ENCODE measurements around the gene CTNNA3.

The CTNNA3 gene

DNA sequence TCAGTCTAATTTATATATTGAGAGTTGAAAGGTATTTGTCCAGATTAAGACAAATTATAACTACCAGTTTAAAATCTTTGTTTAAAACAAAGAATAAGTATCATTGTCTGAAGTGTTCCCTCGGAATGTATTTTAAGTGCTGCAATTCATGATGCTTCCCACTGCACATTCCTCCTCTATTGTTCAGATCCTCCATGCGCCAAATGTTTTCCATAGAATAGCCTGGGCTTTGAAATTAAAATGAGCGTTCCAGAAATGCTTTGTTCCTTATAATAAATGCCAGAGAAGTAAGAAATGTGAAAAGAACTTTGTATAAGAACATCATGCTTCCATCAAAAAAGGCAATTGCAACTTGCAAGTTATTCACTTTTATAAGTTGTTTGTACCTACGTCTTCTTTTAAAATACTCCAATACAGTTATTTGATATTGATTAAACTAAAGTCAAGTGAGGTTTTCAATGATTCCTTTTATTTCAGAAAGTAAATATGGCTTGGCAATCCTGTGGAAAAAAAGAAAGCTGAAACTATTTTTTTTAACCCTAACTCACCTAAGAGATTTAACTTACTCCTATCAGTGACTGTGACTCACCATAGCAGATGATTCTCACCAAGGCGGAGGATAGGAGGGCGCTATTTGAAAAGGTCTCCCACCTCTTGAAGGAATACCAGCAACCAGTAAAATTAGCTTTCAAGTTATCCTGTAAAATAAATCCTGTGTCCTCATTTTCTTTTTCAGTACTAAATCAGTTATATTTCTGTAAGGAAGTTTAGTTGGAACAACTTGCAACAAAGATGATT, 85.8 kb downstream of the CTNNA3 start:
- DNase-seq, result no peak
- Histone ChIP-seq H3K4me1 (ENCODE audit: control insufficient read depth, insufficient read depth, low read length, poor library complexity, severe bottlenecking) (peaks cover 18% of the 10 kb centered on the region), H3K27me3 (replicated peaks; ENCODE audit: control insufficient read depth, insufficient read depth, low read length, poor library complexity, severe bottlenecking) (no peaks in the 10 kb centered on the region), H3K27ac (ENCODE audit: insufficient read depth, low read length, poor library complexity, severe bottlenecking) (no peak overlapping the region), H3K4me3 (ENCODE audit: insufficient read depth, low read depth, low read length, poor library complexity, severe bottlenecking) (no peak overlapping the region), H3K9me3 (ENCODE audit: control insufficient read depth, low read length) (no peaks in the 10 kb centered on the region), H3K36me3 (ENCODE audit: control insufficient read depth, insufficient read depth, low read length) (no peaks in the 10 kb centered on the region)

DNA sequence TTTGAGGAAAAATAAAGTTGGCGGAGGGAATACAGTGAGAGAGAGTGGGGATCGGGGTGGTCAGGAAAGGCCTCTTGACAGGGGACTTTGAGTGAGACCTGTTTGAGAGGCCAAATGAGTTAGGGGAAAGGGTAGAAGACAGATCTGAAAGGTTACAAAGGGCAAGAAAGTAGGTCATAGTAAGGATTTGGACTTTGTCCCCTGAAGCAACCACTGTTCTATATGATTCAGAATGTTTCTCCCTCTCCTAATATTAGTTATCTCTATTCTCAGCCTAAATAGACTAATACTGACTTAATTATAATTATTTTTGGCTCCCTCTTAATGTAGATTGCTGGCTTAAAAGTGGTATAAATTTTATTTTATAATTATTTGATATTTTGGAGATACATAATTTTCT, 88.0 kb downstream of the CTNNA3 start:
- Histone ChIP-seq H3K9me3 (ENCODE audit: control insufficient read depth, low read length) (no peaks in the 10 kb centered on the region), H3K36me3 (ENCODE audit: control insufficient read depth, insufficient read depth, low read length) (no peaks in the 10 kb centered on the region), H3K4me1 (ENCODE audit: control insufficient read depth, insufficient read depth, low read length, poor library complexity, severe bottlenecking) (peaks cover 12% of the 10 kb centered on the region), H3K4me3 (ENCODE audit: insufficient read depth, low read depth, low read length, poor library complexity, severe bottlenecking) (no peak overlapping the region), H3K27ac (ENCODE audit: insufficient read depth, low read length, poor library complexity, severe bottlenecking) (no peak overlapping the region), H3K27me3 (replicated peaks; ENCODE audit: control insufficient read depth, insufficient read depth, low read length, poor library complexity, severe bottlenecking) (no peaks in the 10 kb centered on the region)
- no peak for DNase-seq

DNA sequence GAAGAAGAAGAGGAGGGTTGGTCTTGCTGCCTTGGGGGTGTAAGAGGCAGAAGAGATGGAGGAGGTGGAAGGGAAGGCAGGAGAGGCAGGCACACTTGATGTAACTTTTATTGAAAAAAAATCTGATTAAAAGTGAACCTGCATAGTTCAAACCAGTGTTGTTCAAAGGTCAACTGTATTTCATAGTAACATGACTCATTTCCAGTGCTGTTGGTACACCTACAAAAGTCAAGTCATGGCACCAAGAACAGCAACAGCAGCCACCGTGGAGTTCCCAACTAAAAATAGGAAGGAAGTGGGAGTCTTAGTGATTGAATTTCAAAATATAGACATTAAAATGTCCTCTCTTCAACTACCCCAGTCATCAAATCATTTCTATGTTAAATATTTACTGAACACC, 88.5 kb downstream of the CTNNA3 start:
- H3K36me3 ChIP-seq (ENCODE audit: control insufficient read depth, insufficient read depth, low read length), result no peaks in the 10 kb centered on the region
- no peaks in the 10 kb centered on the region for H3K27me3 ChIP-seq (replicated peaks; ENCODE audit: control insufficient read depth, insufficient read depth, low read length, poor library complexity, severe bottlenecking)
- H3K9me3 ChIP-seq (ENCODE audit: control insufficient read depth, low read length), result no peaks in the 10 kb centered on the region
- H3K27ac ChIP-seq (ENCODE audit: insufficient read depth, low read length, poor library complexity, severe bottlenecking), result no peak overlapping the region
- H3K4me3 ChIP-seq (ENCODE audit: insufficient read depth, low read depth, low read length, poor library complexity, severe bottlenecking), result no peak overlapping the region
- peaks cover 10% of the 10 kb centered on the region for H3K4me1 ChIP-seq (ENCODE audit: control insufficient read depth, insufficient read depth, low read length, poor library complexity, severe bottlenecking)
- no peak for DNase-seq

- no peaks in the 10 kb centered on the region for H3K27me3 ChIP-seq (replicated peaks; ENCODE audit: control insufficient read depth, insufficient read depth, low read length, poor library complexity, severe bottlenecking)
- H3K36me3 ChIP-seq (ENCODE audit: control insufficient read depth, insufficient read depth, low read length), result no peaks in the 10 kb centered on the region
- no peak overlapping the region for H3K4me3 ChIP-seq (ENCODE audit: insufficient read depth, low read depth, low read length, poor library complexity, severe bottlenecking)
- H3K27ac ChIP-seq (ENCODE audit: insufficient read depth, low read length, poor library complexity, severe bottlenecking), result no peak overlapping the region
- H3K9me3 ChIP-seq (ENCODE audit: control insufficient read depth, low read length), result no peaks in the 10 kb centered on the region
- H3K4me1 ChIP-seq (ENCODE audit: control insufficient read depth, insufficient read depth, low read length, poor library complexity, severe bottlenecking), result peaks cover under 1% of the 10 kb centered on the region
- no peak for DNase-seq
Measured at GRCh38 chr10:67606572-67606971, 89.4 kb downstream of the CTNNA3 start.

DNA sequence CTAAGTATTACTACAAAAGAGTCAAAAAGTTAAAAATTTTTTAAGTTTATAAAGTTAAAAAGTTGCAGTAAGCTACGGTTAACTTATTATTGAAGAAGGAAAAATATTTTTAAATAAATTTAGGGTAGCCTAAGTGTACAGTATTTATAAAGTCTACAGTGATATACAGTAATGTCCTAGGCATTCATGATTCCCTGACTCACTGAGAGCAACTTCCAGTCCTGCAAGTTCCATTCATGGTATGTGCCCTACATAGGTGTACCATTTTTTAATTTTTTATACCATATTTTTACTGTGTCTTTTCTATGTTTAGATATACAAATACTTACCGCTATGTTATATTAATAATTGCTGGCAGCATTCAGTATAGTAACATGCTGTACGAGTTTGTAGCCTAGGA, 92.3 kb downstream of the CTNNA3 start:
- H3K36me3 ChIP-seq (ENCODE audit: control insufficient read depth, insufficient read depth, low read length), result no peaks in the 10 kb centered on the region
- no peak for DNase-seq
- no peaks in the 10 kb centered on the region for H3K27me3 ChIP-seq (replicated peaks; ENCODE audit: control insufficient read depth, insufficient read depth, low read length, poor library complexity, severe bottlenecking)
- H3K9me3 ChIP-seq (ENCODE audit: control insufficient read depth, low read length), result no peaks in the 10 kb centered on the region
- H3K4me3 ChIP-seq (ENCODE audit: insufficient read depth, low read depth, low read length, poor library complexity, severe bottlenecking), result no peak overlapping the region
- no peak overlapping the region for H3K27ac ChIP-seq (ENCODE audit: insufficient read depth, low read length, poor library complexity, severe bottlenecking)
- no peaks in the 10 kb centered on the region for H3K4me1 ChIP-seq (ENCODE audit: control insufficient read depth, insufficient read depth, low read length, poor library complexity, severe bottlenecking)

- no peak for DNase-seq
- H3K36me3 ChIP-seq (ENCODE audit: control insufficient read depth, insufficient read depth, low read length), result no peaks in the 10 kb centered on the region
- no peaks in the 10 kb centered on the region for H3K9me3 ChIP-seq (ENCODE audit: control insufficient read depth, low read length)
- H3K27ac ChIP-seq (ENCODE audit: insufficient read depth, low read length, poor library complexity, severe bottlenecking), result no peak overlapping the region
- no peak overlapping the region for H3K4me3 ChIP-seq (ENCODE audit: insufficient read depth, low read depth, low read length, poor library complexity, severe bottlenecking)
- no peaks in the 10 kb centered on the region for H3K4me1 ChIP-seq (ENCODE audit: control insufficient read depth, insufficient read depth, low read length, poor library complexity, severe bottlenecking)
- H3K27me3 ChIP-seq (replicated peaks; ENCODE audit: control insufficient read depth, insufficient read depth, low read length, poor library complexity, severe bottlenecking), result no peaks in the 10 kb centered on the region
Measured at GRCh38 chr10:67603086-67603485, 92.9 kb downstream of the CTNNA3 start.

- DNase-seq, result no peak
- Histone ChIP-seq H3K9me3 (ENCODE audit: control insufficient read depth, low read length) (no peaks in the 10 kb centered on the region), H3K36me3 (ENCODE audit: control insufficient read depth, insufficient read depth, low read length) (no peaks in the 10 kb centered on the region), H3K27me3 (replicated peaks; ENCODE audit: control insufficient read depth, insufficient read depth, low read length, poor library complexity, severe bottlenecking) (no peaks in the 10 kb centered on the region), H3K4me1 (ENCODE audit: control insufficient read depth, insufficient read depth, low read length, poor library complexity, severe bottlenecking) (no peaks in the 10 kb centered on the region), H3K27ac (ENCODE audit: insufficient read depth, low read length, poor library complexity, severe bottlenecking) (no peak overlapping the region), H3K4me3 (ENCODE audit: insufficient read depth, low read depth, low read length, poor library complexity, severe bottlenecking) (no peak overlapping the region)
Measured at GRCh38 chr10:67602268-67602950, 93.6 kb downstream of the CTNNA3 start.

DNA sequence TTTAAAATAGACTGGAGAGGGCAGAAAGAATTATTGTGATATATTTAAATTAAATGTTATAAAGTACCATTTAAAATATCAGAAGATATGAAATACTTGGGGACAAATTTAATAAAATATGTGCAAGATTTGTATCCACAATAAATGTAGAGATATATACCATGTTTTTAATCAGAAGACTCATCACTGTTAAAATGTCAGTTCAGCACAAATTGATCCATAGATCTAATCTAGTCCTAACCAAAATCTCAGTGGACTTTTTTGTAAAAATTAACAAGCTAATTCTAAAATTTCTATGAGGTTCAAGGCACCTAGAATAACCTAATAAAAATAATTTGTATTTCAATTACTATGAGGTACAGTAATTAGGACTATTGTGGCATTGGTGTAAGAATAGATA, 96.4 kb downstream of the CTNNA3 start:
- H3K36me3 ChIP-seq (ENCODE audit: control insufficient read depth, insufficient read depth, low read length), result no peaks in the 10 kb centered on the region
- H3K9me3 ChIP-seq (ENCODE audit: control insufficient read depth, low read length), result no peaks in the 10 kb centered on the region
- no peak overlapping the region for H3K4me3 ChIP-seq (ENCODE audit: insufficient read depth, low read depth, low read length, poor library complexity, severe bottlenecking)
- no peak overlapping the region for H3K27ac ChIP-seq (ENCODE audit: insufficient read depth, low read length, poor library complexity, severe bottlenecking)
- no peak for DNase-seq
- H3K4me1 ChIP-seq (ENCODE audit: control insufficient read depth, insufficient read depth, low read length, poor library complexity, severe bottlenecking), result no peaks in the 10 kb centered on the region
- H3K27me3 ChIP-seq (replicated peaks; ENCODE audit: control insufficient read depth, insufficient read depth, low read length, poor library complexity, severe bottlenecking), result no peaks in the 10 kb centered on the region

DNA sequence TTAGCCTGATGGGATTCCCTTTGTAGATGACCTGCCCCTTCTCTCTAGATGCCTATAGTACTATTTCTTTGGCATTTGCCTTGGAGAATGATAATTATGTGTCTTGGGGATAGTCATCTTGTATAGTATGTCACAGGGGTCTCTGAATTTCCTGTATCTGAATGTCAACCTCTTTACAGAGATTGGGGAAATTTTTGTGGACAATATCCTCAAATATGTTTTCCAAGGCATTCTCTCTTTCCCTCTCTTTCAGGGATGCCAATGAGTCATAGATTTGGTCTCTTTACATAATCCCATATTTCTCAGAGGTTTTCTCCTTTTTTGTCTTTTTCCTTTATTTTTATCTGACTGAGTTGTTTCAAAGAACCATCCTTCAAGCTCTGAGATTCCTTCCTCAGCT, 99.4 kb downstream of the CTNNA3 start:
- Histone ChIP-seq H3K4me3 (ENCODE audit: insufficient read depth, low read depth, low read length, poor library complexity, severe bottlenecking) (no peak overlapping the region), H3K27me3 (replicated peaks; ENCODE audit: control insufficient read depth, insufficient read depth, low read length, poor library complexity, severe bottlenecking) (no peaks in the 10 kb centered on the region), H3K27ac (ENCODE audit: insufficient read depth, low read length, poor library complexity, severe bottlenecking) (no peak overlapping the region), H3K4me1 (ENCODE audit: control insufficient read depth, insufficient read depth, low read length, poor library complexity, severe bottlenecking) (no peaks in the 10 kb centered on the region), H3K36me3 (ENCODE audit: control insufficient read depth, insufficient read depth, low read length) (no peaks in the 10 kb centered on the region), H3K9me3 (ENCODE audit: control insufficient read depth, low read length) (no peaks in the 10 kb centered on the region)
- DNase-seq, result no peak

GRCh38 chr10:67587771-67588170, 108.2 kb downstream of the CTNNA3 start:
- Histone ChIP-seq H3K36me3 (ENCODE audit: control insufficient read depth, insufficient read depth, low read length) (no peaks in the 10 kb centered on the region), H3K9me3 (ENCODE audit: control insufficient read depth, low read length) (peaks cover 6% of the 10 kb centered on the region), H3K4me1 (ENCODE audit: control insufficient read depth, insufficient read depth, low read length, poor library complexity, severe bottlenecking) (no peaks in the 10 kb centered on the region), H3K27ac (ENCODE audit: insufficient read depth, low read length, poor library complexity, severe bottlenecking) (no peak overlapping the region), H3K4me3 (ENCODE audit: insufficient read depth, low read depth, low read length, poor library complexity, severe bottlenecking) (no peak overlapping the region), H3K27me3 (replicated peaks; ENCODE audit: control insufficient read depth, insufficient read depth, low read length, poor library complexity, severe bottlenecking) (no peaks in the 10 kb centered on the region)
- DNase-seq, result no peak
